Smooth muscle cell (in vitro differentiated cells): Measurements from ENCODE around the gene ZNF41. TPM values are rescaled to one million over a fixed set of nuclear protein-coding genes. Genes with fewer than 3 reads are reported as not detected.

ENCODE experiments used
- DNase-seq: peaks from one replicate; lab custom pipeline; 2025; ENCODE audit not compliant: unreplicated experiment; lab: John Stamatoyannopoulos, UW
- H2AFZ ChIP-seq: fragments of 200-600 bp; sonication (generic); 2 replicates; pipeline ENCODE4 v1.6.0; 2016; ENCODE audit warnings: antibody characterized with exemption, low read depth, mild to moderate bottlenecking
- H3F3A ChIP-seq: fragments of 200-600 bp; sonication (generic); 2 replicates; pipeline ENCODE4 v1.6.0; 2017; ENCODE audit warnings: antibody characterized with exemption, low read depth
- H3K27ac ChIP-seq: fragments of 200-600 bp; sonication (generic); 2 replicates; pipeline ENCODE4 v1.5.1; 2016; ENCODE audit warnings: low read depth, mild to moderate bottlenecking
- H3K27me3 ChIP-seq: fragments of 200-600 bp; sonication (generic); 2 replicates; pipeline ENCODE4 v1.6.1; 2016; ENCODE audit warnings: low read depth, mild to moderate bottlenecking
- H3K36me3 ChIP-seq: fragments of 200-600 bp; sonication (generic); 2 replicates; pipeline ENCODE4 v1.5.1; 2016; ENCODE audit warnings: low read depth
- H3K4me1 ChIP-seq: fragments of 200-600 bp; sonication (generic); 2 replicates; pipeline ENCODE4 v1.5.1; 2016; ENCODE audit warnings: low read depth
- H3K4me2 ChIP-seq: fragments of 200-600 bp; sonication (generic); 2 replicates; pipeline ENCODE4 v1.6.0; 2016; ENCODE audit warnings: mild to moderate bottlenecking
- H3K4me3 ChIP-seq: fragments of 200-600 bp; sonication (generic); 2 replicates; pipeline ENCODE4 v1.5.1; 2016; ENCODE audit warnings: mild to moderate bottlenecking
- H3K79me2 ChIP-seq: fragments of 200-600 bp; sonication (generic); 2 replicates; pipeline ENCODE4 v1.6.0; 2016; ENCODE audit warnings: low read depth, mild to moderate bottlenecking
- H3K9ac ChIP-seq: fragments of 200-600 bp; sonication (generic); 2 replicates; pipeline ENCODE4 v1.6.0; 2016; ENCODE audit warnings: low read depth
- H3K9me3 ChIP-seq: fragments of 200-600 bp; sonication (generic); replicated peaks from 2 replicates; pipeline ENCODE4 v1.5.1; 2016; ENCODE audit warnings: low read depth
- H4K20me1 ChIP-seq: fragments of 200-600 bp; sonication (generic); 2 replicates; pipeline ENCODE4 v1.6.0; 2016; ENCODE audit warnings: low read depth
- WGBS: methylation state at CpG from one replicate; pipeline ENCODE4 v1.1.7; 2016; ENCODE audit warnings: low lambda C conversion rate; 5-methylcytosine and 5-hydroxymethylcytosine counted together
- polyA plus RNA-seq: library from polyadenylated mRNA; unstranded; fragments of >200 nt; fragmentation: Nextera tagmentation; extraction: Ambion mirVana; gene quantifications from 2 replicates; pipeline ENCODE4 v1.2.1, GENCODE V29; 2016
- total RNA-seq: library from RNA; depleted of rRNA; stranded (reverse); fragments of >200 nt; gene quantifications from 2 replicates; pipeline ENCODE4 v1.2.3, GENCODE V29; 2014
- TF ChIP-seq, protein P1 (sequence below): fragments of 200-600 bp; sonication (generic); IDR thresholded peaks from 2 replicates; pipeline ENCODE4 v1.5.1; 2017; ENCODE audit warnings: borderline replicate concordance, mild to moderate bottlenecking, antibody characterized with exemption; ENCODE audit not compliant: insufficient read depth, poor library complexity, severe bottlenecking

The ZNF41 gene
- total and polyA plus RNA-seq, 2 experiments from 2014 or later, result 4.6 TPM

GRCh38 chrX:47503151-47503550 is 20.1 kb upstream of the ZNF41 start:
- Histone ChIP-seq H3K4me3 (no peak overlapping the region), H3K4me2 (no peak overlapping the region), H4K20me1 (no peaks in the 10 kb centered on the region), H3K9me3 (no peaks in the 10 kb centered on the region), H3K9ac (no peak overlapping the region), H3K27me3 (no peaks in the 10 kb centered on the region), H2AFZ (no peak overlapping the region), H3F3A (no peaks in the 10 kb centered on the region), H3K4me1 (peaks cover 11% of the 10 kb centered on the region), H3K27ac (no peak overlapping the region), H3K79me2 (no peaks in the 10 kb centered on the region), H3K36me3 (no peaks in the 10 kb centered on the region)
- TF ChIP-seq, protein P1, sequence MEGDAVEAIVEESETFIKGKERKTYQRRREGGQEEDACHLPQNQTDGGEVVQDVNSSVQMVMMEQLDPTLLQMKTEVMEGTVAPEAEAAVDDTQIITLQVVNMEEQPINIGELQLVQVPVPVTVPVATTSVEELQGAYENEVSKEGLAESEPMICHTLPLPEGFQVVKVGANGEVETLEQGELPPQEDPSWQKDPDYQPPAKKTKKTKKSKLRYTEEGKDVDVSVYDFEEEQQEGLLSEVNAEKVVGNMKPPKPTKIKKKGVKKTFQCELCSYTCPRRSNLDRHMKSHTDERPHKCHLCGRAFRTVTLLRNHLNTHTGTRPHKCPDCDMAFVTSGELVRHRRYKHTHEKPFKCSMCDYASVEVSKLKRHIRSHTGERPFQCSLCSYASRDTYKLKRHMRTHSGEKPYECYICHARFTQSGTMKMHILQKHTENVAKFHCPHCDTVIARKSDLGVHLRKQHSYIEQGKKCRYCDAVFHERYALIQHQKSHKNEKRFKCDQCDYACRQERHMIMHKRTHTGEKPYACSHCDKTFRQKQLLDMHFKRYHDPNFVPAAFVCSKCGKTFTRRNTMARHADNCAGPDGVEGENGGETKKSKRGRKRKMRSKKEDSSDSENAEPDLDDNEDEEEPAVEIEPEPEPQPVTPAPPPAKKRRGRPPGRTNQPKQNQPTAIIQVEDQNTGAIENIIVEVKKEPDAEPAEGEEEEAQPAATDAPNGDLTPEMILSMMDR, result no peak
- WGBS, result 71% methylated on average over 5 of the region's 5 CpGs
- no peak for DNase-seq

GRCh38 chrX:47502316-47503125 is 19.5 kb upstream of the ZNF41 start:
- H3F3A ChIP-seq, result no peaks in the 10 kb centered on the region
- H3K4me2 ChIP-seq, result no peak overlapping the region
- 77% methylated on average over 7 of the region's 7 CpGs for WGBS
- DNase-seq, result no peak
- H3K36me3 ChIP-seq, result no peaks in the 10 kb centered on the region
- peaks cover 11% of the 10 kb centered on the region for H3K4me1 ChIP-seq
- no peaks in the 10 kb centered on the region for H3K9me3 ChIP-seq
- TF ChIP-seq, protein P1, result no peak
- H3K79me2 ChIP-seq, result no peaks in the 10 kb centered on the region
- H4K20me1 ChIP-seq, result no peaks in the 10 kb centered on the region
- no peak overlapping the region for H3K9ac ChIP-seq
- H3K27ac ChIP-seq, result no peak overlapping the region
- H3K27me3 ChIP-seq, result no peaks in the 10 kb centered on the region
- H2AFZ ChIP-seq, result no peak overlapping the region
- H3K4me3 ChIP-seq, result no peak overlapping the region

GRCh38 chrX:47501226-47502074 is 18.4 kb upstream of the ZNF41 start:
- H2AFZ ChIP-seq, result no peak overlapping the region
- no peaks in the 10 kb centered on the region for H4K20me1 ChIP-seq
- peak overlapping the region; percentile 74 for H3K4me2 ChIP-seq
- TF ChIP-seq, protein P1, result no peak
- no peak for DNase-seq
- 21% methylated on average over 7 of the region's 7 CpGs for WGBS
- peaks cover 11% of the 10 kb centered on the region for H3K4me1 ChIP-seq
- H3K27me3 ChIP-seq, result no peaks in the 10 kb centered on the region
- H3K36me3 ChIP-seq, result no peaks in the 10 kb centered on the region
- H3K79me2 ChIP-seq, result no peaks in the 10 kb centered on the region
- H3K9ac ChIP-seq, result no peak overlapping the region
- no peaks in the 10 kb centered on the region for H3F3A ChIP-seq
- H3K4me3 ChIP-seq, result no peak overlapping the region
- H3K9me3 ChIP-seq, result no peaks in the 10 kb centered on the region
- peak overlapping the region; percentile 74 for H3K27ac ChIP-seq
